PC-9 (cell line): Measurements from ENCODE around the gene NSD2. TPM values are rescaled to one million over a fixed set of nuclear protein-coding genes. Genes with fewer than 3 reads are reported as not detected.

Experiments used
- BruUV-seq: library from RNA; stranded (reverse); fragments of 400-500 nt; replicated peaks from 2 replicates; lab custom pipeline; 2021; lab: Mats Ljungman, UMichigan
- CTCF ChIA-PET: fragments of 300-600 bp; sonication (Branson Sonifier 250); formaldehyde crosslinking; loops from one replicate; lab custom pipeline; 2022; ENCODE audit warnings: antibody characterized with exemption; lab: Charles Lee
- POLR2A ChIA-PET: fragments of 300-600 bp; sonication (Branson Sonifier 250); formaldehyde crosslinking; loops from one replicate; lab custom pipeline; 2022; ENCODE audit warnings: antibody characterized with exemption; ENCODE audit not compliant: unreplicated experiment; lab: Charles Lee
- DNase-seq, 2 experiments: peaks; one replicate each; pipeline versions ENCODE4 v3.0.0 to v3.0.0-alpha.2; 2015 to 2022; ENCODE audit warnings: mixed read lengths in 1 of 2
- H2AFZ ChIP-seq: fragments of 200-600 bp; sonication (generic); 2 replicates; pipeline ENCODE4 v1.8.1; 2017; ENCODE audit warnings: antibody characterized with exemption
- H3F3A ChIP-seq: fragments of 200-600 bp; sonication (generic); 2 replicates; pipeline ENCODE4 v1.8.1; 2017; ENCODE audit warnings: antibody characterized with exemption, mild to moderate bottlenecking, low read depth; ENCODE audit not compliant: insufficient read depth
- H3K27ac ChIP-seq: fragments of 200-600 bp; sonication (generic); 2 replicates; pipeline ENCODE4 v1.6.1; 2016; ENCODE audit warnings: mixed run types
- H3K27me3 ChIP-seq: fragments of 200-600 bp; sonication (generic); 2 replicates; pipeline ENCODE4 v1.6.1; 2016; ENCODE audit warnings: low read depth, mixed run types; ENCODE audit not compliant: insufficient read depth
- H3K36me3 ChIP-seq: fragments of 200-600 bp; sonication (generic); 2 replicates; pipeline ENCODE4 v1.6.1; 2016; ENCODE audit warnings: low read depth, mixed run types
- H3K4me1 ChIP-seq: fragments of 200-600 bp; sonication (generic); replicated peaks from 2 replicates; pipeline ENCODE4 v1.6.1; 2016; ENCODE audit warnings: mixed run types; ENCODE audit not compliant: insufficient read depth
- H3K4me2 ChIP-seq: fragments of 200-600 bp; sonication (generic); 2 replicates; pipeline ENCODE4 v1.6.1; 2017; ENCODE audit warnings: mixed run types
- H3K4me3 ChIP-seq: fragments of 200-600 bp; sonication (generic); 2 replicates; pipeline ENCODE4 v1.6.1; 2016; ENCODE audit warnings: mixed run types
- H3K79me2 ChIP-seq: fragments of 200-600 bp; sonication (generic); 2 replicates; pipeline ENCODE4 v1.6.1; 2017; ENCODE audit warnings: low read depth, mixed run types
- H3K9me2 ChIP-seq: fragments of 200-600 bp; sonication (generic); 2 replicates; pipeline ENCODE4 v1.8.1; 2017; ENCODE audit warnings: mild to moderate bottlenecking; ENCODE audit not compliant: insufficient read depth
- H3K9me3 ChIP-seq: fragments of 200-600 bp; sonication (generic); 2 replicates; pipeline ENCODE4 v1.8.1; 2016; ENCODE audit warnings: low read depth; ENCODE audit not compliant: insufficient read depth
- H4K20me1 ChIP-seq: fragments of 200-600 bp; sonication (generic); 2 replicates; pipeline ENCODE4 v1.8.1; 2017; ENCODE audit not compliant: insufficient read depth
- CTCF ChIP-seq: fragments of 200-600 bp; sonication (generic); conservative IDR thresholded peaks from 2 replicates; pipeline ENCODE4 v1.6.1; 2017; ENCODE audit warnings: mixed run types, antibody characterized with exemption, mild to moderate bottlenecking, moderate library complexity
- EZH2 ChIP-seq: fragments of 200-600 bp; sonication (generic); IDR thresholded peaks from 2 replicates; pipeline ENCODE4 v1.8.0; 2017; ENCODE audit warnings: antibody characterized with exemption, low read depth
- intact Hi-C: fragments of 100-400 bp; cut with micrococcal nuclease; formaldehyde crosslinking; loops from one replicate; pipeline ENCODE4 v1.10.0; 2022; ENCODE audit not compliant: unreplicated experiment
- total RNA-seq: library from RNA; stranded (reverse); gene quantifications from 2 replicates; pipeline ENCODE4 v1.2.3, GENCODE V29; 2021

The NSD2 gene
- total RNA-seq, 1 experiment from 2014 or later, result 176 TPM

- Histone ChIP-seq H3K27me3 (no peaks in the 10 kb centered on the region), H2AFZ (no peak overlapping the region), H3K4me3 (no peak overlapping the region), H3K9me2 (no peaks in the 10 kb centered on the region), H3K4me2 (no peak overlapping the region), H3K27ac (no peak overlapping the region), H4K20me1 (peaks cover 5% of the 10 kb centered on the region; the same call in 1 of the 2 replicates), H3K36me3 (no peaks in the 10 kb centered on the region), H3K79me2 (peaks cover 30% of the 10 kb centered on the region), H3K9me3 (no peaks in the 10 kb centered on the region), H3F3A (peaks cover 9% of the 10 kb centered on the region; the same call in 1 of the 2 replicates), H3K4me1 (peaks cover 16% of the 10 kb centered on the region)
- DNase-seq, result no peak
- TF ChIP-seq CTCF (no peak), EZH2 (no peak)
- BruUV-seq, result no TSS peak
- CTCF ChIA-PET, result interaction anchor here (0.7 kb wide), 1 partner anchor 335 kb away, joined by 7 read pairs; no protein-coding TSS in a partner anchor
- intact Hi-C loops, result no loop called here
- POLR2A ChIA-PET, result no interaction called here
Observed at GRCh38 chr4:1859389-1859753, 11.8 kb upstream of the NSD2 start.

- TF ChIP-seq EZH2, result no peak
- no peak for TF ChIP-seq CTCF
- Histone ChIP-seq H3F3A (peaks cover 9% of the 10 kb centered on the region; the same call in 1 of the 2 replicates), H3K79me2 (peaks cover 7% of the 10 kb centered on the region), H4K20me1 (peaks cover 4% of the 10 kb centered on the region; the same call in 1 of the 2 replicates), H3K27me3 (no peaks in the 10 kb centered on the region), H3K36me3 (no peaks in the 10 kb centered on the region), H3K27ac (no peak overlapping the region), H3K9me2 (no peaks in the 10 kb centered on the region), H3K4me3 (no peak overlapping the region), H3K4me1 (peaks cover 5% of the 10 kb centered on the region; the same call in 1 of the 2 replicates), H2AFZ (no peak overlapping the region), H3K9me3 (no peaks in the 10 kb centered on the region), H3K4me2 (no peak overlapping the region)
- POLR2A ChIA-PET, result no interaction called here
- CTCF ChIA-PET, result no interaction called here
- BruUV-seq, result no TSS peak
- DNase-seq, result no peak
- intact Hi-C loops, result no loop called here
Observed at GRCh38 chr4:1862055-1862911, 8.9 kb upstream of the NSD2 start.

DNA sequence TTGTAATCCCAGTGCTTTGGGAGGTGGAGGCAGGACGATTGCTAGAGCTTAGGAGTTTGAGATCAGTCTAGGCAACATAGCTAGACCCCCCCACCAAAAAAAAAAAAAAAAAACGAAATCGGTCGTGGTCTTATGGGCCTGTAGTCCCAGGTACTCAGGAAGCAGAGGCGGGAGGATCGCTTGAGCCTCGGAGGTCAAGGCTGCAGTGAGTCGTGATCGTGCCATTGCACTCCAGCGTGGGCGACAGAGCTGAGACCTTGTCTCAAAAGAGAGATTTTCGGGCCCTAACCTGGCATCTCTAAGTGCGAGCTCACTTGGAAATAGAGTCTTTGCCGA, 8.3 kb upstream of the NSD2 start:
- CTCF ChIA-PET, result no interaction called here

More for the DNA sequence above, 8.3 kb upstream of the NSD2 start:
- H3K9me3 ChIP-seq, result no peaks in the 10 kb centered on the region
- peaks cover 2% of the 10 kb centered on the region; the same call in 1 of the 2 replicates for H3K79me2 ChIP-seq
- no peaks in the 10 kb centered on the region for H4K20me1 ChIP-seq
- intact Hi-C loops, result no loop called here
- no peak overlapping the region for H3K27ac ChIP-seq
- DNase-seq, result no peak
- H3K9me2 ChIP-seq, result no peaks in the 10 kb centered on the region
- no peak overlapping the region for H3K4me2 ChIP-seq
- no peaks in the 10 kb centered on the region for H3K4me1 ChIP-seq
- H3K4me3 ChIP-seq, result no peak overlapping the region
- no peak overlapping the region for H2AFZ ChIP-seq
- no peaks in the 10 kb centered on the region for H3K36me3 ChIP-seq
- H3F3A ChIP-seq, result peaks cover 12% of the 10 kb centered on the region; the same call in 1 of the 2 replicates
- TF ChIP-seq EZH2, result no peak
- no peak for TF ChIP-seq CTCF
- BruUV-seq, result no TSS peak
- POLR2A ChIA-PET, result no interaction called here
- no peaks in the 10 kb centered on the region for H3K27me3 ChIP-seq
